HG02973 (cell line): ENCODE measurements around the gene PTPN18.
"Not testable (repeated sequence)": the region's sequence is repeated elsewhere in the genome, so short reads cannot be mapped to it uniquely, and the experiment has no call there.

Experiments
- ATAC-seq: cut with Tn5 transposase; IDR thresholded peaks from one replicate; pipeline ENCODE4 v1.9.1; 2021; ENCODE audit warnings: moderate library complexity; ENCODE audit not compliant: unreplicated experiment

PTPN18 gene

GRCh38 chr2:130355578-130356431, at the start of gene PTPN18:
TSS of gene PTPN18 (plus strand) at chr2:130356056. CDS start at chr2:130356108, 52 bp downstream.
- ATAC-seq, result peak; percentile 86

- ATAC-seq, result no peak
Measured at GRCh38 chr2:130307850-130308249, 48.0 kb upstream of the PTPN18 start.

GRCh38 chr2:130310881-130311280, 45.0 kb upstream of the PTPN18 start:
- no peak for ATAC-seq

- no peak for ATAC-seq
Measured at GRCh38 chr2:130313812-130314334, 42.0 kb upstream of the PTPN18 start.

GRCh38 chr2:130314377-130314776, 41.5 kb upstream of the PTPN18 start:
- no peak for ATAC-seq

GRCh38 chr2:130316596-130316995, 39.3 kb upstream of the PTPN18 start:
- ATAC-seq, result no peak

- ATAC-seq, result no peak
Measured at GRCh38 chr2:130318906-130319305, 37.0 kb upstream of the PTPN18 start.

- no peak for ATAC-seq
Measured at GRCh38 chr2:130319536-130319935, 36.3 kb upstream of the PTPN18 start.

- ATAC-seq, result no peak
Measured at GRCh38 chr2:130327703-130328527, 27.9 kb upstream of the PTPN18 start.

GRCh38 chr2:130328710-130329109, 27.1 kb upstream of the PTPN18 start:
- no peak for ATAC-seq

GRCh38 chr2:130332271-130333073, 23.4 kb upstream of the PTPN18 start:
- peak; percentile 92 for ATAC-seq

GRCh38 chr2:130333253-130333652, 22.6 kb upstream of the PTPN18 start:
- not testable (repeated sequence) for ATAC-seq

- no peak for ATAC-seq
Measured at GRCh38 chr2:130334026-130334425, 21.8 kb upstream of the PTPN18 start.

- no peak for ATAC-seq
Measured at GRCh38 chr2:130335226-130335625, 20.6 kb upstream of the PTPN18 start.

- no peak for ATAC-seq
Measured at GRCh38 chr2:130336150-130336876, 19.5 kb upstream of the PTPN18 start.

GRCh38 chr2:130336877-130337734, 18.8 kb upstream of the PTPN18 start:
- ATAC-seq, result no peak

- no peak for ATAC-seq
Measured at GRCh38 chr2:130337735-130338325, 18.0 kb upstream of the PTPN18 start.

- no peak for ATAC-seq
Measured at GRCh38 chr2:130338793-130339345, 17.0 kb upstream of the PTPN18 start.
